ENCODE results near the gene RHEB. TPM values are rescaled to one million over a fixed set of nuclear protein-coding genes. Genes with fewer than 3 reads are reported as not detected.

The RHEB gene
- total RNA-seq, 1 donor from 2014 or later: 103 TPM

DNA sequence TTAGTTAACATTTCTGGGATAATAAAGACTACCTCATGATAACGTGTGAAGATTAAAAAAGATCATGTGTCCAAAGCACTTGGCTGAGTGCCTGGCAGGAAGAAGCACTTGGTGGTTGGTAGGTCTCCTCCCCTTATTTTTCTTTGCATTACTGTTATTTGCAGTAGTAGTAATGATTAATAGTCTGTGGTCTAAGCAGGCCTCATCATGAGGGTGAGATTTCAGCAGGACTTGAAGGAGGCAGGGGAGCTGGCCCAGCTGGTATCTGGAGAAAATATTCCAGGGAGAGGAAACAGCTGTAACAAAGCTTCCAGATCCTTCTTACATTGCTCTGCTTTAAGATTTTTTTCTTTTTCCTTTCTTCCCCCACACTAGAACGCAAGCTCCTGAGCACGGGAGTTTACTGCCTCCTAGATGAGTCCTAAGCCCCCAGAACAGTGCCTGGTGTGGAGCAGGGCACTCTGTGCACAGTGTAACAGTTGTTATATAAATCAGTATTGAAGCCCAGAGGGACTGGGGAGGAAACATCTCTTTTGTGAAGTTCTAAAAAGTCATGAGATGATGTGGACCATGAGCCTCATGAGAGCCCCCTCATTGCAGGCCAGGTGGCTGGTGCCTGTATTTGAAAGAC, 31.1 kb upstream of the RHEB start:
- DNase-seq: peak; percentile 66
- H3K36me3 ChIP-seq: no peaks in the 10 kb centered on the region
- H3K27me3 ChIP-seq: no peaks in the 10 kb centered on the region
- H3K9me3 ChIP-seq: no peaks in the 10 kb centered on the region
- H3K27ac ChIP-seq: no peak overlapping the region
- peak; percentile 51 for ATAC-seq
- intact Hi-C loops (cut with DNase I): no loop called here
- H3K4me3 ChIP-seq: no peak overlapping the region
- TF ChIP-seq, protein P1, sequence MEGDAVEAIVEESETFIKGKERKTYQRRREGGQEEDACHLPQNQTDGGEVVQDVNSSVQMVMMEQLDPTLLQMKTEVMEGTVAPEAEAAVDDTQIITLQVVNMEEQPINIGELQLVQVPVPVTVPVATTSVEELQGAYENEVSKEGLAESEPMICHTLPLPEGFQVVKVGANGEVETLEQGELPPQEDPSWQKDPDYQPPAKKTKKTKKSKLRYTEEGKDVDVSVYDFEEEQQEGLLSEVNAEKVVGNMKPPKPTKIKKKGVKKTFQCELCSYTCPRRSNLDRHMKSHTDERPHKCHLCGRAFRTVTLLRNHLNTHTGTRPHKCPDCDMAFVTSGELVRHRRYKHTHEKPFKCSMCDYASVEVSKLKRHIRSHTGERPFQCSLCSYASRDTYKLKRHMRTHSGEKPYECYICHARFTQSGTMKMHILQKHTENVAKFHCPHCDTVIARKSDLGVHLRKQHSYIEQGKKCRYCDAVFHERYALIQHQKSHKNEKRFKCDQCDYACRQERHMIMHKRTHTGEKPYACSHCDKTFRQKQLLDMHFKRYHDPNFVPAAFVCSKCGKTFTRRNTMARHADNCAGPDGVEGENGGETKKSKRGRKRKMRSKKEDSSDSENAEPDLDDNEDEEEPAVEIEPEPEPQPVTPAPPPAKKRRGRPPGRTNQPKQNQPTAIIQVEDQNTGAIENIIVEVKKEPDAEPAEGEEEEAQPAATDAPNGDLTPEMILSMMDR (IDR thresholded peaks at IDR 0.05): no peak
- peaks cover 4% of the 10 kb centered on the region for H3K4me1 ChIP-seq

DNA sequence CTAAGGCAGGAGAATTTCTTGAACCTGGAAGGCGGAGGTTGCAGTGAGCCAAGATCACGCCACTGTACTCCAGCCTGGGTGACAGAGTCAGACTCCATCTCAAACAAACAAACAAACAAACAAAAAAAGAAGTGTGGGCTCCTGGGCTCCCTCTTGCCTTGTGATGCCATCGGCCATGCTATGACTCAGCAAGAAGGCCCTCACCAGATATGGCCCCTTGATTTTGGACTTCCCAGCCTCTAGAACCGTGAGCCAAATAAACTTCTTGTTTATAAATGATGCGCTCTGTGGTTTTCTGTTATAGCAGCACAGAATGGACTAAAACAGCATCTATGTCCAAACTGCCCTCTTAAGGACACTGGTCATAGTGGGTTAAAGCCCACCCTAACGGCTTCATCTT, 29.9 kb upstream of the RHEB start:
- ATAC-seq (no peak), DNase-seq (no peak)
- Histone ChIP-seq H3K27ac (no peak overlapping the region), H3K27me3 (no peaks in the 10 kb centered on the region), H3K4me1 (peaks cover 4% of the 10 kb centered on the region), H3K4me3 (no peak overlapping the region), H3K36me3 (no peaks in the 10 kb centered on the region), H3K9me3 (no peaks in the 10 kb centered on the region)
- intact Hi-C loops (cut with DNase I): no loop called here
- TF ChIP-seq, protein P1 (IDR thresholded peaks at IDR 0.05): no peak

DNA sequence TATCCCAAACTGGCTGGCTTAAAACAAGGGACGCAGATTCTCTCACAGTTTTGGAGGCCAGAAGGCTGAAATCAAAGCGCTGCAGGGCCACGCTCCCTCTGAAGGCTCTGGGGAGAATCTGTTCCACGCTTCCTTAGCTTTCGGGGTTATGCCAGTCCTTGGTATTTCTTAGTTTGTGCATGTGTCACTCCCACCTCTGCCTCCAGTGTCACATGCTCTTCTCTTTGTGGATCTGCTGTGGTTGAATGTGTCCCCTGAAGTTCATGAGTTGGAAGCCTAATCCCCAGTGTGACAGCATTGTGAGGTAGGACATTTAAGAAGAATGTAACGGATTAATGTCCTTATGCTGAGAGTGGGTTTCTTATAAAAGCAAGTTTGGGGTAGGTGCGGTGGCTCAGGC, 29.4 kb upstream of the RHEB start:
- Histone ChIP-seq H3K27me3 (no peaks in the 10 kb centered on the region), H3K36me3 (no peaks in the 10 kb centered on the region), H3K4me1 (peaks cover 4% of the 10 kb centered on the region), H3K27ac (no peak overlapping the region), H3K4me3 (no peak overlapping the region), H3K9me3 (no peaks in the 10 kb centered on the region)
- ATAC-seq (no peak), DNase-seq (no peak)
- intact Hi-C loops (cut with DNase I): no loop called here
- TF ChIP-seq, protein P1 (IDR thresholded peaks at IDR 0.05): no peak

DNA sequence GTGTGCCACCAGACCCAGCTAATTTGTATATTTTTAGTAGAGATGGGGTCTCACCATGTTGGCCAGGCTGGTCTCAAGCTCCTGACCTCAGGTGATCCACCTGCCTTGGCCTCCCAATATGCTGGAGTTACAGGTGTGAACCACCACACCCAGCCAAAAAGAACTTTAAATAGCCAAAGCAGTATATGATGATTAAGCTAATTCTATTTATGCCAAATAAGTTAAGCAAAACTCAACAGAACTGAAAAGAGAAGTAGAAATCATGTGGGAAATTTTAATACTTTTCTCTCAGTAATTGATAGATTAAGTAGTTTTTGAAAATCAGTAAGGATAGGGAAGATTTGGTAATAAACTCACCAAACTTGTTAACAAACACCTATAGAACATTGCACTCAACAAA, 24.5 kb upstream of the RHEB start:
- ATAC-seq: no peak
- DNase-seq: no peak

DNA sequence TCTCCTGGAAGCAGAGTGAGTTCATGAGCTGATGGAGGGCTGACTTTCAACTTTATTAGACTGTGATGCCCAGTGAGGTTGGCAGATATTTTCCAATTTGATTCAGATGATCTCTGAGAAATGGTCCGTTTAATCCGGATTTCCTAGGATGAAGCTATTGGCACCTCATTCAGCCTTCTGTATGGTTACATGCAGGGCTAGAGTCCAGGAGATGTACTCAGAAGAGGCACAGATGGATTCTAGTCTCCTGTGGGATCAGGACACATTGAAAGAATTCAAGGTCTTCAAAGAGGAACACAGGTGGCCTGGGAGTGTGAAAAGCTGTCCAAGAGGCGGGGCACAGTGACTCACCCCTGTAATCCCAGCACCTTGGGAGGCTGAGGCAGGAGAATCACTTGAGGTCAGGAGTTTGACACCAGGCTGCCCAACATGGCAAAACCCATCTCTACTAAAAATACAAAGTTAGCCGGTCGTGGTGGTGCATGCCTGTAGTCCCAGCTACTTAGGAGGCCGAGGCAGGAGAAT, 23.0 kb upstream of the RHEB start:
- Histone ChIP-seq H3K9me3 (no peaks in the 10 kb centered on the region), H3K27ac (no peak overlapping the region), H3K27me3 (no peaks in the 10 kb centered on the region), H3K36me3 (no peaks in the 10 kb centered on the region), H3K4me3 (no peak overlapping the region), H3K4me1 (peaks cover 13% of the 10 kb centered on the region)
- ATAC-seq: no peak
- DNase-seq: no peak
- TF ChIP-seq, protein P1 (IDR thresholded peaks at IDR 0.05): no peak
- intact Hi-C loops (cut with DNase I): no loop called here

More for the DNA sequence above, 24.5 kb upstream of the RHEB start:
- Histone ChIP-seq H3K4me3 (no peak overlapping the region), H3K36me3 (no peaks in the 10 kb centered on the region), H3K4me1 (no peaks in the 10 kb centered on the region), H3K27me3 (no peaks in the 10 kb centered on the region), H3K9me3 (no peaks in the 10 kb centered on the region), H3K27ac (no peak overlapping the region)
- intact Hi-C loops (cut with DNase I): no loop called here
- TF ChIP-seq, protein P1 (IDR thresholded peaks at IDR 0.05): no peak

Measured in upper lobe of right lung (tissue), 1 donor.